ENCODE data around the gene L3MBTL2.

L3MBTL2 gene

DNA sequence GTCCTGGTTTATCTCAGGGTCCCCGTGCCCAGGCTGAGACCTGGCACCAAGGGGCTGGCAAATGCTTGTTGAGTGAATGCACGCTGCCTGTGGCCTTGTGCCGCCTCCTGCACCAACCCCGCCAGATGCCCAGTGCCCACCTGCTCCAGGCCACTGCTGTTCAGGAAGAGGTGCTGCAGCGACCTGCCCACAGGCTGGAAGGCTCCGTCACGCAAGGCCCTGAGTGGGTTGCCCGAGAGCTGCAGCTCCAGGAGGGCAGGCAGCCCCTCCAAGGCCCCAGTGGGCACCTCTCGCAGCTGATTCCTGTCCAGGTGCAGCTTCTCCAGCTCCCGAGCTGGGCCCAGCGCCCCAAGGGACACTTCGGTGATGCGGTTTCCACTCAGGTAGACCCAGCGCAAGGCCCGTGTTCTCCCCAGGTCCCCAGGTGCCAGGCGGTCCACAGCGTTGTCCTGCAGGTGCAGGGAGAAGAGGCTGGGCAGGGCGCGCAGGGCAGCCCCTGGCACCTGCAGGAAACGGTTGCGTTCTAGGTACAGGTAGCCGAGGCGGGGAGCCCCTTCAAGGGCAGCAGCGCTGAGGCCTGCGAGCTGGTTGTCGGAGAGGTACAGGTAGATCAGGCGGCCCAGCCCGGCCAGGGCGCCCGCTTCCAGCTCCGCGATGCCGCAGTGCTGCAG is 32.1 kb downstream of the L3MBTL2 start:
- H3K9me3 ChIP-seq (ENCODE audit: insufficient read depth, low read length): no peaks in the 10 kb centered on the region
- peaks cover 21% of the 10 kb centered on the region for H3K27me3 ChIP-seq (ENCODE audit: insufficient read depth, insufficient read length)
- no peak for DNase-seq (ENCODE audit: low read depth, low spot score)
- peak overlapping the region; percentile 80 for H3K9ac ChIP-seq (ENCODE audit: insufficient read length, low read depth)
- no peaks in the 10 kb centered on the region for H3K36me3 ChIP-seq (ENCODE audit: insufficient read depth, insufficient read length, low read length)
- TF ChIP-seq YY1 (IDR thresholded peaks at IDR 0.05; ENCODE audit: insufficient read depth, insufficient read length) (no peak), ZNF274 (IDR thresholded peaks at IDR 0.05; ENCODE audit: low read depth, low read length) (no peak)
- peak overlapping the region; percentile 37 for H3K4me3 ChIP-seq (ENCODE audit: insufficient read length, low read depth)
- H3K4me1 ChIP-seq (ENCODE audit: insufficient read depth, insufficient read length): peaks cover 14% of the 10 kb centered on the region

DNA sequence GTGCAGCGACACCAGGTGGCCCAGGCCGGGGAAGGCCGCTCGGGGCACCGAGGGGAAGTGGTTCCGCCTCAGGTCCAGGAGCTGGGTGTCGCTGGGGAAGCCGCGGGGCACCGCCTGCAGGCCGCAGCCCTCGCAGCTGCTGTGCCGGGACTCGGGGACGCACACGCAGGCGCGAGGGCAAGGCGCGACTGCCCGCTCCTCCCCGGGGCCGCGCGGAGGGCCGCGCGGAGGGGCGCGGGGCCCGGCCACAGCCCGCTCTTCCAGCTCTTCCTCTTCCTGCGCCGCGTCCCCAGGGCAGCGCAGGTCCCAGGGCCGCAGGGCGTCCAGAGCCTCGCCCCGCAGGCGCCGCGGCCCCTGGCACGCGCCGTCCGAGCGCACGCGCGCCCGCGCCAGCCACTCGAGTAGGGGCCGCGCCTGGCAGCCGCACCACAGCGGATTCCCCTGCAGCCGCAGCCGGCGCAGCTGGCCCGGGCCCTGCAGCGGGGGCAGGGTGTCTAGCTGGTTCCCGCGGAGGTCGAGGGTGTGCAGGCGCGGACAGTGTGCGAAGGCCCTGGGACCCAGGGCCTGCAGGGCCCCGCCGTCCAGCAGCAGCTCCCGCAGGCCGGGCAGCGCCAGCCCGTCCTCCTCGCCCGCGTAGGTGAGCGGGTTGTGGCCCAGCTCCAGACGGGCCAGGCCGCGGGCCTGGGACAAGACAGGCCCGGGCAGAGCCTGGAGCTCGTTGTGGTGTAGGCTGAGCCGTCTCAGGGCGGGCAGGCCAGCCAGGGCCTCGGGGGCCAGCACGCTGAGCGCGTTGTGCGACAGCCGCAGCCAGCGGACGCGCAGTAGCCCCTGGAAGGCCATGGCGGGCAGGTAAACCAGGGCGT is 32.8 kb downstream of the L3MBTL2 start:
- peaks cover 21% of the 10 kb centered on the region for H3K27me3 ChIP-seq (ENCODE audit: insufficient read depth, insufficient read length)
- peak; percentile 40 for DNase-seq (ENCODE audit: low read depth, low spot score)
- H3K4me1 ChIP-seq (ENCODE audit: insufficient read depth, insufficient read length): peaks cover 14% of the 10 kb centered on the region
- peak overlapping the region; percentile 80 for H3K9ac ChIP-seq (ENCODE audit: insufficient read length, low read depth)
- H3K9me3 ChIP-seq (ENCODE audit: insufficient read depth, low read length): no peaks in the 10 kb centered on the region
- H3K4me3 ChIP-seq (ENCODE audit: insufficient read length, low read depth): peak overlapping the region; percentile 37
- TF ChIP-seq ZNF274 (IDR thresholded peaks at IDR 0.05; ENCODE audit: low read depth, low read length): no peak
- TF ChIP-seq YY1 (IDR thresholded peaks at IDR 0.05; ENCODE audit: insufficient read depth, insufficient read length): no peak
- no peak for TF ChIP-seq SUZ12 (IDR thresholded peaks at IDR 0.05; ENCODE audit: extremely low read depth, insufficient read depth, insufficient read length)
- H3K36me3 ChIP-seq (ENCODE audit: insufficient read depth, insufficient read length, low read length): no peaks in the 10 kb centered on the region

DNA sequence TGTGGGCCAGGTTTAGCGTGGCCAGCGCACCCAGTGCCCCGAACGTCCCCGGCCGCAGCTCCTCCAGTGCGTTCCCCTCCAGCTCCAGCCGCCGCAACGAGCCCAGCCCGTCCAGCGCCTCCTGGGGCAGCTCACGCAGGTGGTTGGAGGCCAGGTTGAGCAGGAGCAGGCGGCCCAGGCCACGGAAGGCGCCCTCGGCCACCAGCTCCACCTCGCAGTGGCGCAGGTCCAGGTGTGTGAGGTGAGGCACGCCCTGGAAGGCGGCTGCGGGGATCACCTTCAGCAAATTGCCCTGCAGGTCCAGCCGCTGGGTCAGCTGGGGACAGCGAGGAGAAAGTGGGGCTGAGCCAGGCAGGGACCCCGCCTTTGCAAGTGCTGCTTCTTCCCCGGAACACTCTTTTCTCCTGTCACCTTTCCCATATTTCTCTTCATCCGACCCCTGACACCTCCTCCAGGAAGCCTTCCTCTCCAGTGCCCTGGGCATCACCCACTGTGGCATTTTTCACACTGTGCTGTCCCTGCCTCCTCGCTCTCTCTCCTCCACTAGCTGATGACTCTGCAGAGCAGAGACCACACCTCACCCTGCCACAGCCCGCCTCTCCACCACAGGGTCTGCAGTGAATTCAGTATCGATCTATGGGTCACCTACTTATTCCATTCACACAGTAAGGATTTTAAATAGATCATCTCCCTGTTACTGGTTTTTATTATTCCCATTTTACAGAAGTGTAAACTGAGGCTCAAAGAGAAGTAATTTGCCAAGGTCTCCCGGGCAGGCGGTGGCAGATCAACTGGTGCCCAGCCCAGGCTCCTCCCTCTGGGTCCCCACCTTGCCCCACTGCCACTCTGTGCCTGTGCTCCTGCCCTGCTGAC is 33.7 kb downstream of the L3MBTL2 start:
- H3K9me3 ChIP-seq (ENCODE audit: insufficient read depth, low read length): no peaks in the 10 kb centered on the region
- TF ChIP-seq ZNF274 (IDR thresholded peaks at IDR 0.05; ENCODE audit: low read depth, low read length) (no peak), YY1 (IDR thresholded peaks at IDR 0.05; ENCODE audit: insufficient read depth, insufficient read length) (no peak), SUZ12 (IDR thresholded peaks at IDR 0.05; ENCODE audit: extremely low read depth, insufficient read depth, insufficient read length) (no peak)
- no peak for DNase-seq (ENCODE audit: low read depth, low spot score)
- H3K9ac ChIP-seq (ENCODE audit: insufficient read length, low read depth): peak overlapping the region; percentile 80
- peaks cover 14% of the 10 kb centered on the region for H3K4me1 ChIP-seq (ENCODE audit: insufficient read depth, insufficient read length)
- H3K27me3 ChIP-seq (ENCODE audit: insufficient read depth, insufficient read length): peaks cover 21% of the 10 kb centered on the region
- no peaks in the 10 kb centered on the region for H3K36me3 ChIP-seq (ENCODE audit: insufficient read depth, insufficient read length, low read length)
- H3K4me3 ChIP-seq (ENCODE audit: insufficient read length, low read depth): no peak overlapping the region

DNA sequence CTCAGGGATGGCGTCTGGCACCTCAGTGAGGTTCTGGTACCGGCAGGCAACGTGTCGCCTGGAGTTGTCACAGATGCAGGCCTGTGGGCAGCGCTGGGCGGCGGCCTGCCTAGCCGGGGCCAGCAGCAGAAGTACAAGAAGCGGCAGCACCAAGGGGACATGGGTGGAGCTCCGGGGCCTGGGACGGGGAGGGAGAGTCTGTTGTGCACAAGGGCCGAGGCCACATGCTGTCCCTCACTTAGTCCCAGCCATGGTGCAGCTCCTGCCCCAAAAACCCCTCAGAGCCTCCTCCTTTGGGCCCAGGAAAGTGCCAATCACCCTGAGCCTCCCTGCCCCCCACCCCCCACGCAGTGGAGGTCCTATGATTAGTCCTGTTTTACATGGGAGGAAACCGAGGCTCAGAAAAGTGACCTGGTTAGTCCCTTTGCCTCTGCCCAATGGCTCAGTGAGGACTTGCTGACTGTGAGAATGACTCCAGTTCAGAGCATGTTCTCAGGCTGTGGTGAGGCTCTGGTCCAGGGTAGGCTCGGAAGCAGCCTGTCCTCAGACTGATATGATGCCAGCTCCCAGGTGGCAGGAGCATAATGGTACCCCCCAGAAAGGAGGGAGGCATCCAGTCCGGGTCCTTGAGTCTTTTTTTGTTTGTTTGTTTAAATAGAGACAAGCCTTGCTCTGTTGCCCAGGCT is 34.5 kb downstream of the L3MBTL2 start:
- Histone ChIP-seq H3K27me3 (ENCODE audit: insufficient read depth, insufficient read length) (peaks cover 21% of the 10 kb centered on the region), H3K9ac (ENCODE audit: insufficient read length, low read depth) (no peak overlapping the region), H3K4me3 (ENCODE audit: insufficient read length, low read depth) (no peak overlapping the region), H3K4me1 (ENCODE audit: insufficient read depth, insufficient read length) (peaks cover 14% of the 10 kb centered on the region), H3K9me3 (ENCODE audit: insufficient read depth, low read length) (no peaks in the 10 kb centered on the region), H3K36me3 (ENCODE audit: insufficient read depth, insufficient read length, low read length) (peaks cover 2% of the 10 kb centered on the region)
- no peak for TF ChIP-seq YY1 (IDR thresholded peaks at IDR 0.05; ENCODE audit: insufficient read depth, insufficient read length)
- TF ChIP-seq SUZ12 (IDR thresholded peaks at IDR 0.05; ENCODE audit: extremely low read depth, insufficient read depth, insufficient read length): no peak
- TF ChIP-seq ZNF274 (IDR thresholded peaks at IDR 0.05; ENCODE audit: low read depth, low read length): no peak
- DNase-seq (ENCODE audit: low read depth, low spot score): no peak

DNA sequence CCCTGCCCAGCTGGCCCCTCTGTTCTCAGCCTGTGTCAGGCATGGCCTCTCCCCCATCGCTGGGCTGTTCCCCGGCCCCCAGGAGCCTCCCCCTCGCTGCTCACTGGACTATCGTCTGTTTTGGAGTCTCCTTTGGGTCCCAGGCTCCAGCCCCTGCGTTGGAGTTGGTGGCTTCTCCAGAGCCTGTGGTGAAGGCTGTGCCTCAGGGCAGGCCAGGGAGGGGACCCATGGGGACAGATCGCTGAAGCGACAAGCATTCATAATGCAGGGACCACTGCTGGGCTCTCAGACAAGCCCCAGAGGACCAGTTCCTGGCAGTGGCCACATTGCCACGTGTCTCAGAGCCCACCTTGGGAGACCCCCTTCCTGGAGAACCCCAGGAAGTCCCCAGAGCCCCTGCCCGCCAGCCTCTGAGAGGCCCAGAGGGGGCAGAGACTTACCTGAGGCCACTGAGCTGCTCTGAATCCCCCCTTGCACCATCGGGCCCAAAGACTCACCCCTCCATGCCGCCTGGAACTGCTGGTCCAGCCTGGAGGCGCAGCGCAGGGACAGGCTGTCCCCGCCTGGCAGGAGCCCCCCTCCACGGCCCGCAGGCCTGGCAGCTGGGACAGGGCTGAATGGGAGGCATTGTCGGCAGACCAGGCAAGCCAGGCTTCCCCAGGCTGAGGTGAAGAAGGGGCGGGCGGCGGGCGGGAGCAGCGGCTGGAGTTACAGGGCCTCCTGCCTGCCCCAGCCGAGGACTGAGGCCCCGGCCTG is 35.4 kb downstream of the L3MBTL2 start, which contains the start of gene CHADL:
TSS of gene CHADL (minus strand) at position 555 of the 756 bp plus-strand sequence. CDS start at position 505, 50 bp downstream.
- Histone ChIP-seq H3K9ac (ENCODE audit: insufficient read length, low read depth) (no peak within 1 kb of the TSS), H3K4me3 (ENCODE audit: insufficient read length, low read depth) (no peak within 1 kb of the TSS), H3K9me3 (ENCODE audit: insufficient read depth, low read length) (no peaks in the 10 kb centered on the region), H3K4me1 (ENCODE audit: insufficient read depth, insufficient read length) (peaks cover 14% of the 10 kb centered on the region), H3K36me3 (ENCODE audit: insufficient read depth, insufficient read length, low read length) (peaks cover 11% of the 10 kb centered on the region), H3K27me3 (ENCODE audit: insufficient read depth, insufficient read length) (peaks cover 21% of the 10 kb centered on the region)
- no peak for DNase-seq (ENCODE audit: low read depth, low spot score)
- TF ChIP-seq SUZ12 (IDR thresholded peaks at IDR 0.05; ENCODE audit: extremely low read depth, insufficient read depth, insufficient read length): no peak
- no peak for TF ChIP-seq ZNF274 (IDR thresholded peaks at IDR 0.05; ENCODE audit: low read depth, low read length)
- no peak for TF ChIP-seq YY1 (IDR thresholded peaks at IDR 0.05; ENCODE audit: insufficient read depth, insufficient read length)

DNA sequence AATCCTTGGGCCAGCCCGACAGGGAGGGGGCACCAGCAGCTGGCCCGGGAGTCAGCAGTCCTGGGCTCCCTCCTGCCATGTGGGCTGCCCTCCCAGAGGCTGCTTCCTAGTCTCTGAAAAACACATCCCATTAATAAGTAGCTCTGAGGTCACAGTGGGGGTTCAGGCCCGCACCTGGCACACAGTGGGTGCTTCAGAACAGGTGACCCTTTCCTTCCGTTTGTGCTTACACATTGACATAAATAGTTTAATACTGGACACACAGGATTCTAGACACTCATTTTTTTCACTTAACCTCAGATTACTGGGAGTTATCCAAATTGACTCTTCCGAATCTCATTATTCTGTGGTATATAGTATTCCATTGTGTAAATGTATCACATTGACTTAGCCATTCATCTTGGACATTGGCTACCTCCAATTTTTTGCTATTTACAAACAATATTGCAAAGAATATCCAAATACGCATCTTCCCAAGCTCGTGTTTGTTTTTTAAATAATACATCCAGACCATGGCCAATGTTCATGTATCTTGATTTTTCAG is 36.1 kb downstream of the L3MBTL2 start:
- Histone ChIP-seq H3K9ac (ENCODE audit: insufficient read length, low read depth) (no peak overlapping the region), H3K4me1 (ENCODE audit: insufficient read depth, insufficient read length) (peaks cover 14% of the 10 kb centered on the region), H3K9me3 (ENCODE audit: insufficient read depth, low read length) (no peaks in the 10 kb centered on the region), H3K27me3 (ENCODE audit: insufficient read depth, insufficient read length) (peaks cover 21% of the 10 kb centered on the region), H3K36me3 (ENCODE audit: insufficient read depth, insufficient read length, low read length) (peaks cover 18% of the 10 kb centered on the region), H3K4me3 (ENCODE audit: insufficient read length, low read depth) (no peak overlapping the region)
- no peak for DNase-seq (ENCODE audit: low read depth, low spot score)
- TF ChIP-seq YY1 (IDR thresholded peaks at IDR 0.05; ENCODE audit: insufficient read depth, insufficient read length): no peak
- TF ChIP-seq SUZ12 (IDR thresholded peaks at IDR 0.05; ENCODE audit: extremely low read depth, insufficient read depth, insufficient read length): no peak
- TF ChIP-seq ZNF274 (IDR thresholded peaks at IDR 0.05; ENCODE audit: low read depth, low read length): no peak

Measured in NT2/D1 (cell line).